Measurements from ENCODE around the gene GPER1. TPM values are rescaled to one million over a fixed set of nuclear protein-coding genes. Genes with fewer than 3 reads are reported as not detected.

Gene GPER1
- total RNA-seq, 1 experiment from 2014 or later: 1.2 TPM

DNA sequence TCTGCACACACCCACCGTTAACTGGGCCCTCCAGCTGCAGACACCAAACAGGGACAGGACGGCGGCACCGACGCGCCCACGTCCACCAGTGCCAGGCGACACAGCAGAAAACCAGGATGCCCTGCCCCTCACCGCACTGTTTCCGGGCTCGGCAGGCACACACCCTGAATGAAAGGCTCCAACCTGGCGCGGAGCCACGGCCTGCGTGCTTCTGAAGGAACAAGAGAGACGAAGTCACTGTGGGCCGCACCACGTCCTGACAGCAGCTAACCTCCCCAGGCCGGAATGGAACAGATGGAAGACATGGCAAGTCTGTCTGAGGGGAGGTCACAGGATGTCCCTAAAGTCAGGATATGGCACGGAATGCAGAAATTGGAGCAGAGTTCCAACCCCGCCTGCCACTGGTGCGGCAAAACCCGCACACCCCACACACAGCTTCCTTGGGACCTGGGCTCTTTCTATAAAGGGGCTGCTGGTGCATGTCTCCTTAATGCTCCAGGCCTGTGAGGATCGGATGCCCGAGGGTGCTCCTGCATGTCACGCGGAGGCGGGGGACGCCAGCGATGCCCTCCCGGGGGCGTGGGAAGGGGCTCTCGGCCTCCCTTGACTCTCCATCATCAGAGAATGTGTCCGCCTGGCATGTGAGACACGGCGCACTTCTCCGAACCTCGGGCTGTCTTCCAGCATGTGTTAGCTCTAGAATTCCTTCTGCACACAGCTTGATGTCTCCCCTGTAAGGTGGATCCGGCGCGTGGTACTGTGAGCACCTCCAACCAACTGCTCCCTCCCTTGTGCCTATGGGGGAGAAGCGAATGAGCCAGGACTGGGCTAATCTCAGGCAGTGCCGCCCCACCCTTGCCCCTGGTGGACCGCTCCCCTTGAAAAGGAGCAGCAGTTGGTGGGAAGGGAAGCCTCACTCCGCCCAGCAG lies 3.9 kb upstream of the GPER1 start:
- no peak for ATAC-seq
- Histone ChIP-seq H3K9ac (ENCODE audit: low read length) (no peak overlapping the region), H3K27me3 (ENCODE audit: insufficient read depth, low read length) (no peaks in the 10 kb centered on the region), H3K4me2 (ENCODE audit: low read length) (no peak overlapping the region), H3K4me3 (replicated peaks in 1 of 2; ENCODE audit: low read depth in 1 of 2, low read length in 2 of 2) (no peak overlapping the region), H4K20me1 (ENCODE audit: insufficient read depth) (no peaks in the 10 kb centered on the region; the same call in 1 of the 2 replicates), H3K27ac (ENCODE audit: low read depth, low read length) (no peak overlapping the region; the same call in 1 of the 2 replicates), H3K9me2 (ENCODE audit: insufficient read depth) (no peaks in the 10 kb centered on the region), H3K79me2 (ENCODE audit: insufficient read depth, low read length) (peaks cover 16% of the 10 kb centered on the region), H2AFZ (ENCODE audit: low read depth, low read length, poor library complexity, severe bottlenecking) (no peak overlapping the region), H3K9me3 (ENCODE audit: control insufficient read depth in 1 of 2, insufficient read depth in 1 of 2, low read depth in 1 of 2, low read length in 2 of 2) (no peaks in the 10 kb centered on the region), H3K4me1 (ENCODE audit: control insufficient read depth in 1 of 2, insufficient read depth in 2 of 2, low read length in 2 of 2) (peaks cover 26 to 29% of the 10 kb centered on the region in 2 experiments), H3K36me3 (ENCODE audit: control insufficient read depth in 1 of 2, insufficient read depth in 2 of 2, low read length in 2 of 2) (no peaks in the 10 kb centered on the region)
- ChIA-PET POLR2A (no interaction called here), CTCF (no interaction called here), RAD21 (ENCODE audit: low non-redundant PET in 1 of 2, low total read pairs in 2 of 2, uncharacterized antibody in 2 of 2, unreplicated experiment in 2 of 2) (no interaction called here)
- BruUV-seq (replicated peaks): no TSS peak
- no peak for DNase-seq (ENCODE audit: low read depth, low spot score)
- no peak for TF ChIP-seq RAD21 (IDR thresholded peaks at IDR 0.05; ENCODE audit: low read depth)
- intact Hi-C loops (cut with micrococcal nuclease): no loop called here

DNA sequence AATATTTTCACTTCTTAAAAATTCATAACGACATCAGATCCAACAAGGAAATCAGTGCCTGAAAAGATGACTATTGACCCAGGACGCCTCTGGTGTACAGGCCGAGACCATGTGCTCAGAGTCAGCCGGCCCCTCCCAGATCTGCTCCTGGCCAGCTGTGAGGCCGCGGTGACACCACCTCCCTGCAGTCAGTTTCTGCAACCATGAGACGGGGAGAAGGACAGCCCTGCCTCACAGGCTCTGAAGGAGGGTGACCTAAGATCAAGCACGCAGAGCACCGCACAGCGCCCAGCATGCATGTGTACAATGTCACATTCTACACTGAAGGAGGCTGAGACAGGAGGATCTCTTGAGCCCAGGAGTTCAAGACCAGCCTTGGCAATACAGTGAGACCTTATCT lies 2.6 kb upstream of the GPER1 start:
- Histone ChIP-seq H3K36me3 (ENCODE audit: control insufficient read depth in 1 of 2, insufficient read depth in 2 of 2, low read length in 2 of 2) (no peaks in the 10 kb centered on the region), H4K20me1 (ENCODE audit: insufficient read depth) (no peaks in the 10 kb centered on the region; the same call in 1 of the 2 replicates), H3K4me1 (ENCODE audit: control insufficient read depth in 1 of 2, insufficient read depth in 2 of 2, low read length in 2 of 2) (peaks cover 26 to 33% of the 10 kb centered on the region in 2 experiments), H3K79me2 (ENCODE audit: insufficient read depth, low read length) (peaks cover 16% of the 10 kb centered on the region), H3K27me3 (ENCODE audit: insufficient read depth, low read length) (no peaks in the 10 kb centered on the region), H2AFZ (ENCODE audit: low read depth, low read length, poor library complexity, severe bottlenecking) (no peak overlapping the region), H3K27ac (ENCODE audit: low read depth, low read length) (no peak overlapping the region), H3K4me3 (replicated peaks in 1 of 2; ENCODE audit: low read depth in 1 of 2, low read length in 2 of 2) (no peak overlapping the region), H3K4me2 (ENCODE audit: low read length) (no peak overlapping the region), H3K9me2 (ENCODE audit: insufficient read depth) (no peaks in the 10 kb centered on the region), H3K9me3 (ENCODE audit: control insufficient read depth in 1 of 2, insufficient read depth in 1 of 2, low read depth in 1 of 2, low read length in 2 of 2) (no peaks in the 10 kb centered on the region), H3K9ac (ENCODE audit: low read length) (no peak overlapping the region)
- CTCF ChIA-PET: interaction anchor here (1.1 to 1.6 kb wide), 2 partner anchors 19 to 98 kb away, joined by 4 to 6 read pairs; no protein-coding TSS in a partner anchor
- BruUV-seq (replicated peaks): no TSS peak
- DNase-seq (ENCODE audit: low read depth, low spot score) (no peak), ATAC-seq (no peak)
- POLR2A ChIA-PET: no interaction called here
- intact Hi-C loops (cut with micrococcal nuclease): loop anchor here (5.0 kb wide), 1 partner anchor 52 kb away; a partner anchor contains a TSS
- RAD21 ChIA-PET (ENCODE audit: low non-redundant PET in 1 of 2, low total read pairs in 2 of 2, uncharacterized antibody in 2 of 2, unreplicated experiment in 2 of 2): no interaction called here
- no peak for TF ChIP-seq SIN3A (IDR thresholded peaks at IDR 0.05; ENCODE audit: low read depth)
- no peak for TF ChIP-seq EZH2phosphoT487 (IDR thresholded peaks at IDR 0.05; ENCODE audit: borderline replicate concordance)
- no peak for TF ChIP-seq ZNF274 (IDR thresholded peaks at IDR 0.05; ENCODE audit: low read depth, low read length)
- TF ChIP-seq MAX (IDR thresholded peaks at IDR 0.05): no peak
- no peak for TF ChIP-seq POLR2A (IDR thresholded peaks at IDR 0.05; ENCODE audit: borderline replicate concordance, extremely low read depth, insufficient read depth, insufficient read length)
- no peak for TF ChIP-seq CEBPB (IDR thresholded peaks at IDR 0.05; ENCODE audit: low read depth)
- no peak for TF ChIP-seq ELF1 (IDR thresholded peaks at IDR 0.05; ENCODE audit: borderline replicate concordance, low read depth)
- TF ChIP-seq, protein P1, sequence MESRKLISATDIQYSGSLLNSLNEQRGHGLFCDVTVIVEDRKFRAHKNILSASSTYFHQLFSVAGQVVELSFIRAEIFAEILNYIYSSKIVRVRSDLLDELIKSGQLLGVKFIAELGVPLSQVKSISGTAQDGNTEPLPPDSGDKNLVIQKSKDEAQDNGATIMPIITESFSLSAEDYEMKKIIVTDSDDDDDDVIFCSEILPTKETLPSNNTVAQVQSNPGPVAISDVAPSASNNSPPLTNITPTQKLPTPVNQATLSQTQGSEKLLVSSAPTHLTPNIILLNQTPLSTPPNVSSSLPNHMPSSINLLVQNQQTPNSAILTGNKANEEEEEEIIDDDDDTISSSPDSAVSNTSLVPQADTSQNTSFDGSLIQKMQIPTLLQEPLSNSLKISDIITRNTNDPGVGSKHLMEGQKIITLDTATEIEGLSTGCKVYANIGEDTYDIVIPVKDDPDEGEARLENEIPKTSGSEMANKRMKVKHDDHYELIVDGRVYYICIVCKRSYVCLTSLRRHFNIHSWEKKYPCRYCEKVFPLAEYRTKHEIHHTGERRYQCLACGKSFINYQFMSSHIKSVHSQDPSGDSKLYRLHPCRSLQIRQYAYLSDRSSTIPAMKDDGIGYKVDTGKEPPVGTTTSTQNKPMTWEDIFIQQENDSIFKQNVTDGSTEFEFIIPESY (IDR thresholded peaks at IDR 0.05; ENCODE audit: extremely low read depth, insufficient replicate concordance, low read length): no peak
- no peak for TF ChIP-seq YY1 (IDR thresholded peaks at IDR 0.05; ENCODE audit: extremely low read depth, insufficient replicate concordance, low read depth, low read length)
- TF ChIP-seq FOSL1 (IDR thresholded peaks at IDR 0.05; ENCODE audit: low read depth): no peak
- TF ChIP-seq TCF7L2 (IDR thresholded peaks at IDR 0.05; ENCODE audit: borderline replicate concordance, extremely low read depth, insufficient read depth, insufficient read length): no peak
- no peak for TF ChIP-seq RAD21 (IDR thresholded peaks at IDR 0.05; ENCODE audit: low read depth)
- TF ChIP-seq, protein P2, sequence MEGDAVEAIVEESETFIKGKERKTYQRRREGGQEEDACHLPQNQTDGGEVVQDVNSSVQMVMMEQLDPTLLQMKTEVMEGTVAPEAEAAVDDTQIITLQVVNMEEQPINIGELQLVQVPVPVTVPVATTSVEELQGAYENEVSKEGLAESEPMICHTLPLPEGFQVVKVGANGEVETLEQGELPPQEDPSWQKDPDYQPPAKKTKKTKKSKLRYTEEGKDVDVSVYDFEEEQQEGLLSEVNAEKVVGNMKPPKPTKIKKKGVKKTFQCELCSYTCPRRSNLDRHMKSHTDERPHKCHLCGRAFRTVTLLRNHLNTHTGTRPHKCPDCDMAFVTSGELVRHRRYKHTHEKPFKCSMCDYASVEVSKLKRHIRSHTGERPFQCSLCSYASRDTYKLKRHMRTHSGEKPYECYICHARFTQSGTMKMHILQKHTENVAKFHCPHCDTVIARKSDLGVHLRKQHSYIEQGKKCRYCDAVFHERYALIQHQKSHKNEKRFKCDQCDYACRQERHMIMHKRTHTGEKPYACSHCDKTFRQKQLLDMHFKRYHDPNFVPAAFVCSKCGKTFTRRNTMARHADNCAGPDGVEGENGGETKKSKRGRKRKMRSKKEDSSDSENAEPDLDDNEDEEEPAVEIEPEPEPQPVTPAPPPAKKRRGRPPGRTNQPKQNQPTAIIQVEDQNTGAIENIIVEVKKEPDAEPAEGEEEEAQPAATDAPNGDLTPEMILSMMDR (IDR thresholded peaks at IDR 0.05 in 2 of 3, conservative IDR thresholded peaks at IDR 0.05 in 1 of 3; ENCODE audit: borderline replicate concordance in 1 of 3, insufficient read depth in 1 of 3, low read depth in 2 of 3, low read length in 2 of 3): no peak
- TF ChIP-seq SRF (IDR thresholded peaks at IDR 0.05; ENCODE audit: low read depth): no peak
